PC-9 (cell line): ENCODE measurements around the gene EIF2S1. TPM values are rescaled to one million over a fixed set of nuclear protein-coding genes. Genes with fewer than 3 reads are reported as not detected.

Experiments used
- BruUV-seq: library from RNA; stranded (reverse); fragments of 400-500 nt; replicated peaks from 2 replicates; lab custom pipeline; 2021; lab: Mats Ljungman, UMichigan
- CTCF ChIA-PET: fragments of 300-600 bp; sonication (Branson Sonifier 250); formaldehyde crosslinking; loops from one replicate; lab custom pipeline; 2022; ENCODE audit warnings: antibody characterized with exemption; lab: Charles Lee
- POLR2A ChIA-PET: fragments of 300-600 bp; sonication (Branson Sonifier 250); formaldehyde crosslinking; loops from one replicate; lab custom pipeline; 2022; ENCODE audit warnings: antibody characterized with exemption; ENCODE audit not compliant: unreplicated experiment; lab: Charles Lee
- DNase-seq, 2 experiments: peaks; one replicate each; pipeline versions ENCODE4 v3.0.0 to v3.0.0-alpha.2; 2015 to 2022; ENCODE audit warnings: mixed read lengths in 1 of 2
- H2AFZ ChIP-seq: fragments of 200-600 bp; sonication (generic); 2 replicates; pipeline ENCODE4 v1.8.1; 2017; ENCODE audit warnings: antibody characterized with exemption
- H3F3A ChIP-seq: fragments of 200-600 bp; sonication (generic); 2 replicates; pipeline ENCODE4 v1.8.1; 2017; ENCODE audit warnings: antibody characterized with exemption, mild to moderate bottlenecking, low read depth; ENCODE audit not compliant: insufficient read depth
- H3K27ac ChIP-seq: fragments of 200-600 bp; sonication (generic); 2 replicates; pipeline ENCODE4 v1.6.1; 2016; ENCODE audit warnings: mixed run types
- H3K27me3 ChIP-seq: fragments of 200-600 bp; sonication (generic); 2 replicates; pipeline ENCODE4 v1.6.1; 2016; ENCODE audit warnings: low read depth, mixed run types; ENCODE audit not compliant: insufficient read depth
- H3K36me3 ChIP-seq: fragments of 200-600 bp; sonication (generic); 2 replicates; pipeline ENCODE4 v1.6.1; 2016; ENCODE audit warnings: low read depth, mixed run types
- H3K4me1 ChIP-seq: fragments of 200-600 bp; sonication (generic); replicated peaks from 2 replicates; pipeline ENCODE4 v1.6.1; 2016; ENCODE audit warnings: mixed run types; ENCODE audit not compliant: insufficient read depth
- H3K4me2 ChIP-seq: fragments of 200-600 bp; sonication (generic); 2 replicates; pipeline ENCODE4 v1.6.1; 2017; ENCODE audit warnings: mixed run types
- H3K4me3 ChIP-seq: fragments of 200-600 bp; sonication (generic); 2 replicates; pipeline ENCODE4 v1.6.1; 2016; ENCODE audit warnings: mixed run types
- H3K79me2 ChIP-seq: fragments of 200-600 bp; sonication (generic); 2 replicates; pipeline ENCODE4 v1.6.1; 2017; ENCODE audit warnings: low read depth, mixed run types
- H3K9me2 ChIP-seq: fragments of 200-600 bp; sonication (generic); 2 replicates; pipeline ENCODE4 v1.8.1; 2017; ENCODE audit warnings: mild to moderate bottlenecking; ENCODE audit not compliant: insufficient read depth
- H3K9me3 ChIP-seq: fragments of 200-600 bp; sonication (generic); 2 replicates; pipeline ENCODE4 v1.8.1; 2016; ENCODE audit warnings: low read depth; ENCODE audit not compliant: insufficient read depth
- H4K20me1 ChIP-seq: fragments of 200-600 bp; sonication (generic); 2 replicates; pipeline ENCODE4 v1.8.1; 2017; ENCODE audit not compliant: insufficient read depth
- EZH2 ChIP-seq: fragments of 200-600 bp; sonication (generic); IDR thresholded peaks from 2 replicates; pipeline ENCODE4 v1.8.0; 2017; ENCODE audit warnings: antibody characterized with exemption, low read depth
- intact Hi-C: fragments of 100-400 bp; cut with micrococcal nuclease; formaldehyde crosslinking; loops from one replicate; pipeline ENCODE4 v1.10.0; 2022; ENCODE audit not compliant: unreplicated experiment
- total RNA-seq: library from RNA; stranded (reverse); gene quantifications from 2 replicates; pipeline ENCODE4 v1.2.3, GENCODE V29; 2021
- TF ChIP-seq, protein P1 (sequence below): fragments of 200-600 bp; sonication (generic); conservative IDR thresholded peaks from 2 replicates; pipeline ENCODE4 v1.6.1; 2017; ENCODE audit warnings: mixed run types, antibody characterized with exemption, mild to moderate bottlenecking, moderate library complexity

EIF2S1 gene
- total RNA-seq, 1 experiment from 2014 or later = 146 TPM

- CTCF ChIA-PET = no interaction called here
- peaks cover 66% of the 10 kb centered on the region for H3K36me3 ChIP-seq
- no peaks in the 10 kb centered on the region for H3K27me3 ChIP-seq
- no peaks in the 10 kb centered on the region for H3K4me1 ChIP-seq
- H3K9me2 ChIP-seq = no peaks in the 10 kb centered on the region
- H2AFZ ChIP-seq = no peak overlapping the region
- H3K4me2 ChIP-seq = no peak overlapping the region
- POLR2A ChIA-PET = no interaction called here
- no peak overlapping the region for H3K4me3 ChIP-seq
- TF ChIP-seq EZH2 = no peak
- TF ChIP-seq, protein P1, sequence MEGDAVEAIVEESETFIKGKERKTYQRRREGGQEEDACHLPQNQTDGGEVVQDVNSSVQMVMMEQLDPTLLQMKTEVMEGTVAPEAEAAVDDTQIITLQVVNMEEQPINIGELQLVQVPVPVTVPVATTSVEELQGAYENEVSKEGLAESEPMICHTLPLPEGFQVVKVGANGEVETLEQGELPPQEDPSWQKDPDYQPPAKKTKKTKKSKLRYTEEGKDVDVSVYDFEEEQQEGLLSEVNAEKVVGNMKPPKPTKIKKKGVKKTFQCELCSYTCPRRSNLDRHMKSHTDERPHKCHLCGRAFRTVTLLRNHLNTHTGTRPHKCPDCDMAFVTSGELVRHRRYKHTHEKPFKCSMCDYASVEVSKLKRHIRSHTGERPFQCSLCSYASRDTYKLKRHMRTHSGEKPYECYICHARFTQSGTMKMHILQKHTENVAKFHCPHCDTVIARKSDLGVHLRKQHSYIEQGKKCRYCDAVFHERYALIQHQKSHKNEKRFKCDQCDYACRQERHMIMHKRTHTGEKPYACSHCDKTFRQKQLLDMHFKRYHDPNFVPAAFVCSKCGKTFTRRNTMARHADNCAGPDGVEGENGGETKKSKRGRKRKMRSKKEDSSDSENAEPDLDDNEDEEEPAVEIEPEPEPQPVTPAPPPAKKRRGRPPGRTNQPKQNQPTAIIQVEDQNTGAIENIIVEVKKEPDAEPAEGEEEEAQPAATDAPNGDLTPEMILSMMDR = no peak; the same call in 1 of the 2 replicates
- no peaks in the 10 kb centered on the region for H3K9me3 ChIP-seq
- H4K20me1 ChIP-seq = peaks cover 67% of the 10 kb centered on the region
- peaks cover 28% of the 10 kb centered on the region for H3K79me2 ChIP-seq
- no peak overlapping the region for H3K27ac ChIP-seq
- BruUV-seq = no TSS peak
- H3F3A ChIP-seq = peaks cover 33% of the 10 kb centered on the region; the same call in 1 of the 2 replicates
- intact Hi-C loops = no loop called here
- no peak for DNase-seq
These were observed 11.4 kb downstream of the EIF2S1 start for GRCh38 chr14:67371247-67372148.

- H3K4me2 ChIP-seq = no peak overlapping the region
- H2AFZ ChIP-seq = no peak overlapping the region
- ChIA-PET CTCF (no interaction called here), POLR2A (no interaction called here)
- no peaks in the 10 kb centered on the region for H3K27me3 ChIP-seq
- no peak for TF ChIP-seq EZH2
- TF ChIP-seq, protein P1 = no peak
- H3F3A ChIP-seq = peaks cover 39% of the 10 kb centered on the region; the same call in 1 of the 2 replicates
- peaks cover 61% of the 10 kb centered on the region for H4K20me1 ChIP-seq
- intact Hi-C loops = no loop called here
- no peaks in the 10 kb centered on the region for H3K9me2 ChIP-seq
- H3K36me3 ChIP-seq = peaks cover 61% of the 10 kb centered on the region
- no peak overlapping the region for H3K27ac ChIP-seq
- H3K4me3 ChIP-seq = no peak overlapping the region
- no peak for DNase-seq
- BruUV-seq = no TSS peak
- H3K4me1 ChIP-seq = no peaks in the 10 kb centered on the region
- peaks cover 28% of the 10 kb centered on the region for H3K79me2 ChIP-seq
- H3K9me3 ChIP-seq = no peaks in the 10 kb centered on the region
These were observed 12.7 kb downstream of the EIF2S1 start for GRCh38 chr14:67372833-67373232.

DNA sequence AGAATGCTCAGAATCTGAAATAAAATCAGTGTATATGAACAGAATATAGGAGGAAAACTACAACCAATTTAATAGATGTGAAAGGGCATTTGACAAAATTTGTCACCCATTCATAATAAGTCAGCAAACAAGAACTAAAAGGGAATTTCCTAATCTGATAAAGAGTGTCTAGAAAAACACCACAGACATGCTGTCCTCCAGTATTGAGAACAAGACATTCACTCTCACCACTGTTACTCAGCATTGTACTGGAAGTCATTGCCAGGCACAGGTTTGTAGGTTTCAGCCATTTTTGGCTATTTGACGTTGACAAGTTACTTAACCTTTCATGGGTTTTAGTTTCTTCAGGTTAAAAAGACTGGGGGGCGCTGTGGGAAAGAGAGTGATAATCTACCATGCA is 13.2 kb downstream of the EIF2S1 start:
- no peak overlapping the region for H3K4me3 ChIP-seq
- H3K27ac ChIP-seq = no peak overlapping the region
- peaks cover 61% of the 10 kb centered on the region for H3K36me3 ChIP-seq
- BruUV-seq = no TSS peak
- TF ChIP-seq EZH2 = no peak
- TF ChIP-seq, protein P1 = no peak
- peaks cover 28% of the 10 kb centered on the region for H3K79me2 ChIP-seq
- H4K20me1 ChIP-seq = peaks cover 61% of the 10 kb centered on the region
- ChIA-PET CTCF (no interaction called here), POLR2A (no interaction called here)
- DNase-seq = no peak
- intact Hi-C loops = no loop called here
- H3K4me1 ChIP-seq = no peaks in the 10 kb centered on the region
- H3K9me2 ChIP-seq = no peaks in the 10 kb centered on the region
- no peaks in the 10 kb centered on the region for H3K9me3 ChIP-seq
- peaks cover 39% of the 10 kb centered on the region; the same call in 1 of the 2 replicates for H3F3A ChIP-seq
- H2AFZ ChIP-seq = no peak overlapping the region
- H3K27me3 ChIP-seq = no peaks in the 10 kb centered on the region
- no peak overlapping the region for H3K4me2 ChIP-seq
